Nephron progenitor cell (in vitro differentiated cells): ENCODE results near the gene SLC12A9.
A peak's percentile ranks its signal among the peaks of the same experiment; 100 is the strongest.

Source experiments
- DNase-seq: peaks from one replicate; pipeline ENCODE4 v3.0.0; 2021
- H3K27ac Mint-ChIP-seq: 2 replicates; pipeline ENCODE4 v1.8.0; 2021; ENCODE audit warnings: mild to moderate bottlenecking, moderate library complexity, mixed read lengths
- H3K27me3 Mint-ChIP-seq: 2 replicates; pipeline ENCODE4 v1.8.0; 2021; ENCODE audit warnings: mild to moderate bottlenecking, low read depth, mixed read lengths; ENCODE audit not compliant: poor library complexity
- H3K36me3 Mint-ChIP-seq: 2 replicates; pipeline ENCODE4 v1.8.0; 2021; ENCODE audit warnings: low read depth, mixed read lengths
- H3K4me1 Mint-ChIP-seq: 2 replicates; pipeline ENCODE4 v1.8.0; 2021; ENCODE audit warnings: mixed read lengths
- H3K4me3 Mint-ChIP-seq: 2 replicates; pipeline ENCODE4 v1.8.0; 2021; ENCODE audit warnings: mild to moderate bottlenecking, moderate library complexity, mixed read lengths
- H3K9me3 Mint-ChIP-seq: 2 replicates; pipeline ENCODE4 v1.8.0; 2021; ENCODE audit warnings: mild to moderate bottlenecking, moderate library complexity, mixed read lengths
- TF ChIP-seq, protein P1 (sequence below): fragments of 200-600 bp; sonication (generic); IDR thresholded peaks from 2 replicates; pipeline ENCODE4 v1.5.0; 2021; ENCODE audit warnings: antibody characterized with exemption

The SLC12A9 gene

DNA sequence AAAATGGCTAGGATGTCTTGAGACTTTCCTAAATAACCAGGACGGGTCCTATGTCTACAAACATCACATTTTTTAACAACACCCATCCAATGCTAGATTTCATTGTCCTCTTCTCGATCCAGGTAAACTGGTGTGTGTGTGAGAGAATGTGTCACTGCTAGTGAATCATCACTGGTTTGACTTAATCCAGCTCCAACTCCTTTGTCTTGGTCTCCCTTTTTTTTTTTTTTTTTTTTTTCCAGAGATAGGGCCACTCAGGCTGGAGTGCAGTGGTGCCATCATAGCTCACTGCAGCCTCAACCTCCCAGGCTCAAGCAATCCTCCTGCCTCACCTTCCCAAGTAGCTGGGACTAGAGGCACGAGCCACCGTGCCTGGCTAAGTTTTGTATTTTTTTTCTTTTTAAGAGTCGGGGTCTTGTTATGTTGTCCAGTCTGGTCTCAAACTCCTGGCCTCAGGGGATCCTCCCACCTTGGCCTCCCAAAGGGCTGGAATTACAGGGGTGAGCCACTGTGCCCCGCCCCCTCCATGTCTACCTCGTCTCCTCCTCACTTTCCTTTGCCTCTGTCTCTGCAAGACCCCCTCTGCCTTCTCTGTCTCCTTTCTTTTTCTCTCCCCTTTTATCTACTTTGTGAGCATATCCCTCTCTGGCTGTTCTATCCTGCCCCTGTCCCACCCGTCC, 39.2 kb downstream of the SLC12A9 start:
- Mint-ChIP-seq H3K36me3 (peaks cover 19% of the 10 kb centered on the region), H3K27ac (peak overlapping the region; percentile 3)
- no peak for DNase-seq

DNA sequence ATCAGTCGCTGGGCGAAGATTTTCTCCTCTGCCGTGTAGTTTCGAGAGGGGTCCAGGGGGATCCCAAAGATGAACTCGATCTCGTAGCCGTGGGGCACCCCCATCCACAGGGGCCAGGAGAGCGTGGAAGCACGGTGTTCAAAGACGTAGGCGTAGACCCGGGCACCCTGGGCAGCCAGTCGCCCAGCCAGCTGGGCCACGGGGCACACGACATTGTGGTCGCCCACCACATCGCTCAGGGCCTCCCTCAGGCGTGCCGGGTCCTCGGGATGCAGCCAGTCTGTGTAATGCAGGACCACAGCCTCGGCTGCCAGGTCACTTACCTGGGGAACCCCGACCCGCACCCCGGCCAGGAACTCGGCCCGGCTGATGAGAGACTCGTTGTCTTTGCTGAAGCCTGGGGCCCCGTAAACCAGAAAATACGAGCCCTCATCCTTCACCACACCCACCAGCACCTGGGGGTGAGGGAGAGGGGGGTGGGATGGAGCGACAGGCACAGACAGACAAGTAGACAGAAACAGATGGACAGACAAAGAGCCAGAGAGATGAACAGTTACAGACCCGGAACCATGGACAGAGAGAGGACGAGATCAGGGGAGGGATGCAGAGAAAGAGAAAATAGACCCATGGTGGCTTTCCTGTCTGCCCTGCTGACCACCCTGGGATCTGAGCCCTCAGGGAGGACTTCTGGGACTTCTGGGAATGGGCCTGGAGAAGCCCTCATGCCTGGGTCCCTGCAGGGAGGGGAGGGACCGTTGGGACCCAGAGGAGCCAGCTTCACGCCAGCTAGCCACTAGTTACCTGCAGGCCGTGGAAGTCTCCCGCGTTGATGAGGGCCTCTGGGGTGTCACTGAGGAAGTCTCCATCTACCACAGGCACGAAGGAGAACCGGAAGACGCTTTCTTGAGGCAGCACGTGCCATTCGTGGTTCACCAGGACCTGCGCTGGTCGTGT, 40.1 kb downstream of the SLC12A9 start:
- Mint-ChIP-seq H3K36me3 (peaks cover 10% of the 10 kb centered on the region), H3K27ac (no peak overlapping the region), H3K4me3 (peak overlapping the region; percentile 90), H3K27me3 (peaks cover 23% of the 10 kb centered on the region), H3K4me1 (peaks cover 53% of the 10 kb centered on the region), H3K9me3 (no peaks in the 10 kb centered on the region)
- DNase-seq = no peak
- TF ChIP-seq, protein P1, sequence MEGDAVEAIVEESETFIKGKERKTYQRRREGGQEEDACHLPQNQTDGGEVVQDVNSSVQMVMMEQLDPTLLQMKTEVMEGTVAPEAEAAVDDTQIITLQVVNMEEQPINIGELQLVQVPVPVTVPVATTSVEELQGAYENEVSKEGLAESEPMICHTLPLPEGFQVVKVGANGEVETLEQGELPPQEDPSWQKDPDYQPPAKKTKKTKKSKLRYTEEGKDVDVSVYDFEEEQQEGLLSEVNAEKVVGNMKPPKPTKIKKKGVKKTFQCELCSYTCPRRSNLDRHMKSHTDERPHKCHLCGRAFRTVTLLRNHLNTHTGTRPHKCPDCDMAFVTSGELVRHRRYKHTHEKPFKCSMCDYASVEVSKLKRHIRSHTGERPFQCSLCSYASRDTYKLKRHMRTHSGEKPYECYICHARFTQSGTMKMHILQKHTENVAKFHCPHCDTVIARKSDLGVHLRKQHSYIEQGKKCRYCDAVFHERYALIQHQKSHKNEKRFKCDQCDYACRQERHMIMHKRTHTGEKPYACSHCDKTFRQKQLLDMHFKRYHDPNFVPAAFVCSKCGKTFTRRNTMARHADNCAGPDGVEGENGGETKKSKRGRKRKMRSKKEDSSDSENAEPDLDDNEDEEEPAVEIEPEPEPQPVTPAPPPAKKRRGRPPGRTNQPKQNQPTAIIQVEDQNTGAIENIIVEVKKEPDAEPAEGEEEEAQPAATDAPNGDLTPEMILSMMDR = no peak

More for the DNA sequence above, 39.2 kb downstream of the SLC12A9 start:
- peaks cover 17% of the 10 kb centered on the region for H3K27me3 Mint-ChIP-seq
- H3K4me3 Mint-ChIP-seq = peak overlapping the region; percentile 90
- no peaks in the 10 kb centered on the region for H3K9me3 Mint-ChIP-seq
- peaks cover 62% of the 10 kb centered on the region for H3K4me1 Mint-ChIP-seq
- TF ChIP-seq, protein P1 = no peak

DNA sequence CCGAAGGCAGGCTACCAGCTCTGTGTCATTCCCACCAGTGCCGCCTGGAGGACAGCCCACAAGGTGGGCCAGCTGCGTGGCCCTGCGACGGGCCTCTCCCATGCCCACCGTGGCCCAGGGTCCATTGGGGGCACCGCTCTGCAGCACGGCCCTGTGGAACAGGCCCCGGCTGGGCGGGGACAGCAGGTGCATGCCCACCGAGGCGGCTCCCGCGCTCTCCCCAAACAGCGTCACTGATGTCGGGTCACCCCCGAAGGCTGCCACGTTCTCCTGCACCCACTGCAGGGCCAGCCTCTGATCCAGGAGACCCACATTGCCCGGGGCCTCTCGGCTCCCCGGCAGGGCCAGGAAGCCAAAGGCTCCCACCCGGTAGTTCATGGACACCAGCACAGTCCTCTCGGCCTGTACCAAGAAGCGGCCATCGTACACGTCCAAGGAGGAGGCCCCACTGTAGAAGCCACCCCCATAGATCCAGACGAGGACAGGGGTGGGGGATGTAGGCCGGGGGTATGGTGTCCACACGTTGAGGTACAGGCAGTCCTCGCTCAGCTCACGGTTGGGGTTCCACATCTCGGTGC, 40.9 kb downstream of the SLC12A9 start:
- Mint-ChIP-seq H3K27me3 (peaks cover 30% of the 10 kb centered on the region), H3K27ac (no peak overlapping the region), H3K4me3 (peak overlapping the region; percentile 49), H3K36me3 (peaks cover 2% of the 10 kb centered on the region), H3K9me3 (no peaks in the 10 kb centered on the region), H3K4me1 (peaks cover 45% of the 10 kb centered on the region)
- TF ChIP-seq, protein P1 = no peak
- DNase-seq = no peak

DNA sequence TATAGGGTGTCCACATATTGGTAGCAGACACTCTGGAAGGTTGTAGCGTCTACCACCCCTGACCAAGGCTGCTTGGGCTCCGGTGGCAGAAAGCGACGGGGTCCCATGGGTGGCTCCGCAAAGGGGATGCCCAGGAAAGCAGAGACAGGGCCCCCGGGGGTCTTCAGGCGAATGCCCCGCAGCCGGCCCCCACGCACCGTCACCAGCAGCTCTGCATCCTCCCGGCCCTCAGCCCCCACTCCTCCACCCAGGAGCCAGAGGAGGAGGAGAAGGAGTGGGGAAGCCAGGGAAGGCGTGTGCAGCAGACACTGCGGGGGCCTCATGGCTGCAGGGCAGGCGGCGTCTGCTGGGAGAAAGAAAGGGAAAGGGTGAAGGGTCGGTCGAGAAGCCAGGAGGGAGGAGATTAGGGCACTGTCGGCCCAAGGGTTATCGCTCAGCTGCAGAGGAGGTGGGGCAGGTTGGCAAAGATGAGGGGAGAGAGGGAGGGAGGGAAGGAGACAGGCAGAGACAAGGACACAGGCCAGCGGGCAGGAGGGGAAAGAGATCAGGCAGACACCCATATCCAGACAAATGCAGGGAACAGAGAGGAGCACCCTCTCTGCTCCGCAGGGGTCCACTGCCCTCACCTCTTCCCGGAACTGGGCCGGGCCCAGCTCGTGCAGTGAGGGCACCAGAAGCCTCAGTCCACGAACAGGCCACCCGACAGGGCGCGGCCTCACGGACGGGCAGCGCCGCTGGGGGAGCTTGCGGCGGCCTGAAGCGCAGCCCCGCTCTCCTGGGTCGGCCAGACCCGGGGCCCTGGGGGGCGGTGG, 41.6 kb downstream of the SLC12A9 start:
- Mint-ChIP-seq H3K27me3 (peaks cover 38% of the 10 kb centered on the region), H3K27ac (no peak overlapping the region), H3K4me1 (peaks cover 41% of the 10 kb centered on the region), H3K36me3 (no peaks in the 10 kb centered on the region), H3K4me3 (peak overlapping the region; percentile 70), H3K9me3 (no peaks in the 10 kb centered on the region)
- TF ChIP-seq, protein P1 = no peak
- DNase-seq = no peak

DNA sequence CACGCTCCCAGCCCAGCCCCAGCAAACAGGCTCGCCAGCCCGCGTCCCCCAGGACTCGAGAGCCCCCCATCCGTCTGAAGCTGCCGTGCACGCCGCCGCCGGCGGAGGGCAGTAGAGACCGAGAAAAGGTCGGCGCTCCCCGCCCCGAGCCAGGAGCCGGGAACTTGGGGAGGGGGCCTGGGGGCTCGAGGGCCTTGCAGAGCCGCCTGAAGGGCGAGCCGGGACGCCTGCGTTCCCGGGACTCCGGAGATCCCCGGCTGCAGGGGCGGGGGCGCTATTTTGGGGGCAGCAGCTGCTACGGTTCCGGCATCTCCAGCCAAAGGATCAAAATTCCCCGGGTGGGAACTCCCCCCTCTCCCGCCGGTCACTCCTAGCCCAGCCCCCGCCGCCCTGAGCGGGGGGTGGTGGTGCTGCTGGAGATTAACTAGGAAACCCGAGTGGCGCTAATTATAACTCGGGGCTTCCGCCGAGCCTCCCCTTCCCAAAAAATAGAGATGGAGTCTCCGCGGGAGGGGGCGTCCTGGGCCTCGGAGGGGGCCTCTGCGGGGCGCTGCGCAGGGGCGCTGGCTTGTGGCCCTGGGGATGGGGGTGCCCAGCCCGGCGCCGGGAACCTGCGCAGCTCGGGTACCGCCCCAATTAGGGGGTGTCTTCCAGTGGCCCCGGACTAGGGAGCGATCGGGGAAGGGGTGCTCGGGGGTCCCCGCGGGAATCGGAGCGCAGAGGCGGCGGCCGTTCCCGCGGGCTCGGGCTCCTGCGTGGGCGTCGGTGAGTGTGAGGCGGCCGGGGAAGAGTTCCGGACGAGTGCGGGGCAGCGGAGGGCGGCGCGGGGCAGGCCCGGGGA, 42.6 kb downstream of the SLC12A9 start:
- peaks cover 41% of the 10 kb centered on the region for H3K4me1 Mint-ChIP-seq
- peak overlapping the region; percentile 59 for H3K4me3 Mint-ChIP-seq
- no peaks in the 10 kb centered on the region for H3K9me3 Mint-ChIP-seq
- H3K27me3 Mint-ChIP-seq = peaks cover 45% of the 10 kb centered on the region
- no peak overlapping the region for H3K27ac Mint-ChIP-seq
- TF ChIP-seq, protein P1 = peak; percentile 80
- DNase-seq = peak; percentile 92
- H3K36me3 Mint-ChIP-seq = no peaks in the 10 kb centered on the region
